H9 (cell line): ENCODE results near the gene LPCAT3. TPM values are rescaled to one million over a fixed set of nuclear protein-coding genes. Genes with fewer than 3 reads are reported as not detected.
A peak's percentile ranks its signal among the peaks of the same experiment; 100 is the strongest.

Experiments
- DNase-seq: peaks from one replicate; pipeline ENCODE4 v3.0.0-alpha.2; 2017
- H2AFZ ChIP-seq: one replicate; pipeline ENCODE4 v1.6.1; 2013; ENCODE audit warnings: mild to moderate bottlenecking, low read length, control low read depth, moderate library complexity
- H2AK5ac ChIP-seq: 2 replicates; pipeline ENCODE4 v1.6.1; 2013; ENCODE audit warnings: low read length, control low read depth, mixed read lengths; ENCODE audit not compliant: insufficient read length
- H2BK120ac ChIP-seq: one replicate; pipeline ENCODE4 v1.6.1; 2013; ENCODE audit warnings: low read depth, mild to moderate bottlenecking, low read length, control low read depth, inconsistent platforms; ENCODE audit not compliant: poor library complexity, severe bottlenecking
- H2BK12ac ChIP-seq: 2 replicates; pipeline ENCODE4 v1.6.1; 2013; ENCODE audit warnings: low read length, control low read depth, mixed read lengths, low read depth; ENCODE audit not compliant: insufficient read length
- H2BK15ac ChIP-seq: 2 replicates; pipeline ENCODE4 v1.6.1; 2013; ENCODE audit warnings: low read depth, low read length, control low read depth
- H2BK20ac ChIP-seq: one replicate; pipeline ENCODE4 v1.6.1; 2013; ENCODE audit warnings: low read depth, mild to moderate bottlenecking, low read length, control low read depth, inconsistent platforms; ENCODE audit not compliant: poor library complexity, severe bottlenecking
- H2BK5ac ChIP-seq: 2 replicates; pipeline ENCODE4 v1.6.1; 2013; ENCODE audit warnings: low read length, control low read depth, mixed read lengths; ENCODE audit not compliant: insufficient read length
- H3K14ac ChIP-seq: 2 replicates; pipeline ENCODE4 v1.6.1; 2013; ENCODE audit warnings: low read length, control low read depth; ENCODE audit not compliant: insufficient read depth
- H3K18ac ChIP-seq: 2 replicates; pipeline ENCODE4 v1.6.1; 2013; ENCODE audit warnings: low read depth, mild to moderate bottlenecking, mixed read lengths, low read length, control low read depth; ENCODE audit not compliant: insufficient read length
- H3K23ac ChIP-seq: 2 replicates; pipeline ENCODE4 v1.6.1; 2013; ENCODE audit warnings: low read length, control low read depth, mixed read lengths, low read depth; ENCODE audit not compliant: insufficient read length
- H3K23me2 ChIP-seq: 2 replicates; pipeline ENCODE4 v1.6.1; 2013; ENCODE audit warnings: low read depth, mild to moderate bottlenecking, mixed read lengths, low read length, control low read depth; ENCODE audit not compliant: insufficient read length, poor library complexity, severe bottlenecking
- H3K27ac ChIP-seq: 2 replicates; pipeline ENCODE4 v1.5.1; 2013; ENCODE audit warnings: low read length, control low read depth, mixed read lengths, low read depth; ENCODE audit not compliant: insufficient read length
- H3K27me3 ChIP-seq: 2 replicates; pipeline ENCODE4 v1.6.1; 2013; ENCODE audit warnings: low read length, control low read depth, inconsistent platforms; ENCODE audit not compliant: insufficient read depth
- H3K4ac ChIP-seq: 2 replicates; pipeline ENCODE4 v1.6.1; 2013; ENCODE audit warnings: low read depth, mild to moderate bottlenecking, control low read depth, inconsistent platforms, low read length, moderate library complexity
- H3K4me1 ChIP-seq: 2 replicates; pipeline ENCODE4 v1.6.1; 2013; ENCODE audit warnings: low read length, control low read depth, inconsistent platforms; ENCODE audit not compliant: insufficient read depth
- H3K4me2 ChIP-seq: 2 replicates; pipeline ENCODE4 v1.6.1; 2013; ENCODE audit warnings: low read length, control low read depth, mixed read lengths; ENCODE audit not compliant: insufficient read length, insufficient read depth
- H3K56ac ChIP-seq: 2 replicates; pipeline ENCODE4 v1.6.1; 2013; ENCODE audit warnings: low read depth, mild to moderate bottlenecking, mixed read lengths, low read length, control low read depth; ENCODE audit not compliant: insufficient read length
- H3K79me1 ChIP-seq: 2 replicates; pipeline ENCODE4 v1.6.1; 2013; ENCODE audit warnings: low read depth, mild to moderate bottlenecking, moderate library complexity, low read length, control low read depth, inconsistent platforms; ENCODE audit not compliant: insufficient read depth, poor library complexity, severe bottlenecking
- H3K79me2 ChIP-seq: 2 replicates; pipeline ENCODE4 v1.6.1; 2013; ENCODE audit warnings: low read length, control low read depth, inconsistent platforms; ENCODE audit not compliant: insufficient read depth
- H3K9ac ChIP-seq: 2 replicates; pipeline ENCODE4 v1.6.1; 2013; ENCODE audit warnings: low read length, control low read depth, mixed read lengths; ENCODE audit not compliant: insufficient read length; ENCODE audit errors: extremely low read depth
- H3K9me3 ChIP-seq: one replicate; pipeline ENCODE4 v1.6.1; 2013; ENCODE audit warnings: low read depth, low read length, inconsistent platforms; ENCODE audit not compliant: control insufficient read depth
- H3T11ph ChIP-seq: one replicate; pipeline ENCODE4 v1.6.1; 2013; ENCODE audit warnings: mild to moderate bottlenecking, low read length, control low read depth, inconsistent platforms
- H4K20me1 ChIP-seq: one replicate; pipeline ENCODE4 v1.6.1; 2013; ENCODE audit not compliant: control insufficient read depth, insufficient read length, insufficient read depth
- H4K5ac ChIP-seq: 2 replicates; pipeline ENCODE4 v1.6.1; 2013; ENCODE audit warnings: low read depth, mild to moderate bottlenecking, mixed read lengths, low read length, control low read depth; ENCODE audit not compliant: insufficient read length
- H4K8ac ChIP-seq: replicated peaks from 2 replicates; pipeline ENCODE4 v1.6.1; 2013; ENCODE audit warnings: low read length, control low read depth, mixed read lengths, low read depth; ENCODE audit not compliant: insufficient read length
- H4K91ac ChIP-seq: 2 replicates; pipeline ENCODE4 v1.6.1; 2013; ENCODE audit warnings: low read depth, mild to moderate bottlenecking, moderate library complexity, mixed read lengths, low read length, control low read depth; ENCODE audit not compliant: insufficient read length
- H3K27ac Mint-ChIP-seq, 3 experiments: 2 replicates in 2 of 3; 3 replicates in 1 of 3; pipeline ENCODE4 v1.8.0; 2020 to 2021; ENCODE audit warnings: mixed read lengths in 3 of 3, mild to moderate bottlenecking in 1 of 3, moderate library complexity in 1 of 3
- H3K27me3 Mint-ChIP-seq: 2 replicates; pipeline ENCODE4 v1.8.0; 2021; ENCODE audit warnings: low read depth, mild to moderate bottlenecking, moderate library complexity, mixed read lengths
- H3K36me3 Mint-ChIP-seq, 3 experiments: 2 replicates in 2 of 3; 3 replicates in 1 of 3; pipeline ENCODE4 v1.8.0; 2020 to 2021; ENCODE audit warnings: low read depth in 3 of 3, mixed read lengths in 3 of 3; ENCODE audit not compliant: insufficient read depth in 1 of 3
- H3K4me1 Mint-ChIP-seq, 2 experiments: 2 replicates each; pipeline ENCODE4 v1.8.0; 2020; ENCODE audit warnings: mixed read lengths in 2 of 2
- H3K4me3 Mint-ChIP-seq, 2 experiments: 2 replicates in 1 of 2; 3 replicates in 1 of 2; pipeline ENCODE4 v1.8.0; 2020 to 2021; ENCODE audit warnings: mild to moderate bottlenecking in 2 of 2, mixed read lengths in 2 of 2, moderate library complexity in 1 of 2
- H3K9me3 Mint-ChIP-seq, 2 experiments: 2 replicates in 1 of 2; 3 replicates in 1 of 2; pipeline ENCODE4 v1.8.0; 2020; ENCODE audit warnings: mild to moderate bottlenecking in 2 of 2, mixed read lengths in 2 of 2, moderate library complexity in 1 of 2
- CTCF ChIP-seq: fragments of 200-600 bp; sonication (generic); conservative IDR thresholded peaks from 3 replicates; pipeline ENCODE4 v1.8.0; 2021; ENCODE audit warnings: antibody characterized with exemption, mild to moderate bottlenecking
- WGBS: extraction: QIAGEN DNeasy Blood & Tissue Kit; methylation state at CpG from one replicate; pipeline ENCODE4 v1.1.7; 2013; ENCODE audit warnings: missing lambda C conversion rate, low lambda C conversion rate, mixed read lengths; ENCODE audit not compliant: insufficient read length; ENCODE audit errors: extremely low coverage; 5-methylcytosine and 5-hydroxymethylcytosine counted together
- total RNA-seq: library from RNA; stranded (reverse); gene quantifications from 2 replicates; pipeline ENCODE4 v1.2.1, GENCODE V29; 2021

LPCAT3 gene
- total RNA-seq, 1 experiment from 2014 or later, result 47.7 TPM

GRCh38 chr12:6936194-6936635 is 82.1 kb downstream of the LPCAT3 start:
- Histone ChIP-seq H3T11ph (no peak overlapping the region), H3K27ac (no peak overlapping the region), H2AFZ (no peak overlapping the region), H4K20me1 (no peaks in the 10 kb centered on the region), H4K8ac (no peak overlapping the region), H2BK120ac (no peak overlapping the region), H3K23me2 (peaks cover 7% of the 10 kb centered on the region), H3K4me1 (no peaks in the 10 kb centered on the region), H3K56ac (no peak overlapping the region), H3K18ac (no peak overlapping the region), H2AK5ac (no peak overlapping the region), H3K4ac (no peak overlapping the region), H3K9me3 (no peaks in the 10 kb centered on the region), H3K14ac (no peak overlapping the region), H3K27me3 (no peaks in the 10 kb centered on the region), H2BK15ac (no peak overlapping the region), H3K4me2 (no peak overlapping the region), H2BK12ac (no peak overlapping the region), H4K91ac (no peak overlapping the region), H3K79me2 (peaks cover 3% of the 10 kb centered on the region; the same call in 1 of the 2 replicates), H3K79me1 (no peaks in the 10 kb centered on the region), H2BK20ac (no peak overlapping the region), H2BK5ac (no peak overlapping the region), H3K23ac (no peak overlapping the region), H3K9ac (no peak overlapping the region), H4K5ac (no peak overlapping the region)
- peak overlapping the region; percentile 61 to 80; a peak in 4 of 5 replicates for H3K4me3 Mint-ChIP-seq
- TF ChIP-seq CTCF, result no peak
- WGBS, result no CpG with 5 or more reads among the region's 3 CpGs
- no peaks in the 10 kb centered on the region; the same call in 1 of the 2 replicates for H3K27me3 Mint-ChIP-seq
- H3K9me3 Mint-ChIP-seq, result no peaks in the 10 kb centered on the region; a peak in 1 of 5 replicates
- no peak for DNase-seq
- peaks cover 31 to 79% (median 56%) of the 10 kb centered on the region in 3 experiments for H3K36me3 Mint-ChIP-seq
- H3K4me1 Mint-ChIP-seq, result peaks cover 14 to 30% of the 10 kb centered on the region in 2 experiments
- H3K27ac Mint-ChIP-seq, result peak overlapping the region; percentile 10 to 96 (median 81); a peak in 6 of 7 replicates
